DMS53 treated with DMSO at 0.1 percent for 48 hours (cell line): ENCODE measurements around the gene ERBB4.

Source experiments
- DNase-seq: peaks from one replicate; lab custom pipeline; 2025; ENCODE audit not compliant: unreplicated experiment; lab: John Stamatoyannopoulos, UW

ERBB4 gene

GRCh38 chr2:211439011-211439410 lies 1099.6 kb downstream of the ERBB4 start:
- no peak for DNase-seq

GRCh38 chr2:211437396-211437795 lies 1101.2 kb downstream of the ERBB4 start:
- DNase-seq = peak; percentile 17

GRCh38 chr2:211436182-211436581 lies 1102.4 kb downstream of the ERBB4 start:
- DNase-seq = no peak

GRCh38 chr2:211435331-211435730 lies 1103.3 kb downstream of the ERBB4 start:
- DNase-seq = no peak

GRCh38 chr2:211434773-211435172 lies 1103.8 kb downstream of the ERBB4 start:
- no peak for DNase-seq

GRCh38 chr2:211429256-211429920 lies 1109.2 kb downstream of the ERBB4 start:
- DNase-seq = no peak

- no peak for DNase-seq
Observed at GRCh38 chr2:211426240-211426639, 1112.4 kb downstream of the ERBB4 start.

- no peak for DNase-seq
Observed at GRCh38 chr2:211423018-211423417, 1115.6 kb downstream of the ERBB4 start.

GRCh38 chr2:211417544-211417943 lies 1121.1 kb downstream of the ERBB4 start:
- no peak for DNase-seq

- no peak for DNase-seq
Observed at GRCh38 chr2:211416373-211416772, 1122.2 kb downstream of the ERBB4 start.

- DNase-seq = no peak
Observed at GRCh38 chr2:211413746-211414145, 1124.9 kb downstream of the ERBB4 start.

- peak; percentile 92 for DNase-seq
Observed at GRCh38 chr2:211408483-211408891, 1130.1 kb downstream of the ERBB4 start.

GRCh38 chr2:211407076-211407475 lies 1131.5 kb downstream of the ERBB4 start:
- no peak for DNase-seq

GRCh38 chr2:211405036-211405435 lies 1133.6 kb downstream of the ERBB4 start:
- DNase-seq = no peak

GRCh38 chr2:211404098-211404497 lies 1134.5 kb downstream of the ERBB4 start:
- no peak for DNase-seq

GRCh38 chr2:211401328-211401727 lies 1137.3 kb downstream of the ERBB4 start:
- DNase-seq = no peak

GRCh38 chr2:211397764-211398163 lies 1140.8 kb downstream of the ERBB4 start:
- no peak for DNase-seq

GRCh38 chr2:211396815-211397214 lies 1141.8 kb downstream of the ERBB4 start:
- DNase-seq = peak; percentile 89

- no peak for DNase-seq
Observed at GRCh38 chr2:211391189-211391567, 1147.4 kb downstream of the ERBB4 start.

- no peak for DNase-seq
Observed at GRCh38 chr2:211390536-211391188, 1147.9 kb downstream of the ERBB4 start.

GRCh38 chr2:211387734-211388133 lies 1150.9 kb downstream of the ERBB4 start:
- no peak for DNase-seq

GRCh38 chr2:211380041-211380440 lies 1158.6 kb downstream of the ERBB4 start:
- no peak for DNase-seq

GRCh38 chr2:211376410-211376809 lies 1162.2 kb downstream of the ERBB4 start:
- no peak for DNase-seq
